CD4-positive, alpha-beta T cell treated with Interleukin-6 for 4 hours (primary cell): ENCODE measurements around the gene SERPING1.

Source experiments
- DNase-seq: peaks from one replicate; pipeline ENCODE4 v3.0.0-alpha.2; 2020; ENCODE audit warnings: mixed read lengths

The SERPING1 gene

GRCh38 chr11:57657194-57658022, 59.9 kb downstream of the SERPING1 start, which contains the start of gene CLP1:
Gene CLP1 (plus strand): TSS chr11:57657762. CDS start chr11:57659477, 1,715 bp downstream.
- DNase-seq: peak; percentile 100

- no peak for DNase-seq
Observed at GRCh38 chr11:57658023-57658361, 60.5 kb downstream of the SERPING1 start.

GRCh38 chr11:57659669-57660068, 62.2 kb downstream of the SERPING1 start:
- no peak for DNase-seq

GRCh38 chr11:57662893-57663292, 65.4 kb downstream of the SERPING1 start:
- no peak for DNase-seq

- DNase-seq: no peak
Observed at GRCh38 chr11:57663975-57664374, 66.5 kb downstream of the SERPING1 start.
